H9 (cell line): ENCODE results near the gene KRT2. TPM values are rescaled to one million over a fixed set of nuclear protein-coding genes. Genes with fewer than 3 reads are reported as not detected.

ENCODE experiments used
- DNase-seq: peaks from one replicate; pipeline ENCODE4 v3.0.0-alpha.2; 2017
- H2AFZ ChIP-seq: one replicate; pipeline ENCODE4 v1.6.1; 2013; ENCODE audit warnings: mild to moderate bottlenecking, low read length, control low read depth, moderate library complexity
- H2AK5ac ChIP-seq: 2 replicates; pipeline ENCODE4 v1.6.1; 2013; ENCODE audit warnings: low read length, control low read depth, mixed read lengths; ENCODE audit not compliant: insufficient read length
- H2BK120ac ChIP-seq: one replicate; pipeline ENCODE4 v1.6.1; 2013; ENCODE audit warnings: low read depth, mild to moderate bottlenecking, low read length, control low read depth, inconsistent platforms; ENCODE audit not compliant: poor library complexity, severe bottlenecking
- H2BK12ac ChIP-seq: 2 replicates; pipeline ENCODE4 v1.6.1; 2013; ENCODE audit warnings: low read length, control low read depth, mixed read lengths, low read depth; ENCODE audit not compliant: insufficient read length
- H2BK15ac ChIP-seq: 2 replicates; pipeline ENCODE4 v1.6.1; 2013; ENCODE audit warnings: low read depth, low read length, control low read depth
- H2BK20ac ChIP-seq: one replicate; pipeline ENCODE4 v1.6.1; 2013; ENCODE audit warnings: low read depth, mild to moderate bottlenecking, low read length, control low read depth, inconsistent platforms; ENCODE audit not compliant: poor library complexity, severe bottlenecking
- H2BK5ac ChIP-seq: 2 replicates; pipeline ENCODE4 v1.6.1; 2013; ENCODE audit warnings: low read length, control low read depth, mixed read lengths; ENCODE audit not compliant: insufficient read length
- H3K14ac ChIP-seq: 2 replicates; pipeline ENCODE4 v1.6.1; 2013; ENCODE audit warnings: low read length, control low read depth; ENCODE audit not compliant: insufficient read depth
- H3K18ac ChIP-seq: 2 replicates; pipeline ENCODE4 v1.6.1; 2013; ENCODE audit warnings: low read depth, mild to moderate bottlenecking, mixed read lengths, low read length, control low read depth; ENCODE audit not compliant: insufficient read length
- H3K23ac ChIP-seq: 2 replicates; pipeline ENCODE4 v1.6.1; 2013; ENCODE audit warnings: low read length, control low read depth, mixed read lengths, low read depth; ENCODE audit not compliant: insufficient read length
- H3K23me2 ChIP-seq: 2 replicates; pipeline ENCODE4 v1.6.1; 2013; ENCODE audit warnings: low read depth, mild to moderate bottlenecking, mixed read lengths, low read length, control low read depth; ENCODE audit not compliant: insufficient read length, poor library complexity, severe bottlenecking
- H3K27ac ChIP-seq: 2 replicates; pipeline ENCODE4 v1.5.1; 2013; ENCODE audit warnings: low read length, control low read depth, mixed read lengths, low read depth; ENCODE audit not compliant: insufficient read length
- H3K27me3 ChIP-seq: 2 replicates; pipeline ENCODE4 v1.6.1; 2013; ENCODE audit warnings: low read length, control low read depth, inconsistent platforms; ENCODE audit not compliant: insufficient read depth
- H3K4ac ChIP-seq: 2 replicates; pipeline ENCODE4 v1.6.1; 2013; ENCODE audit warnings: low read depth, mild to moderate bottlenecking, control low read depth, inconsistent platforms, low read length, moderate library complexity
- H3K4me1 ChIP-seq: 2 replicates; pipeline ENCODE4 v1.6.1; 2013; ENCODE audit warnings: low read length, control low read depth, inconsistent platforms; ENCODE audit not compliant: insufficient read depth
- H3K4me2 ChIP-seq: 2 replicates; pipeline ENCODE4 v1.6.1; 2013; ENCODE audit warnings: low read length, control low read depth, mixed read lengths; ENCODE audit not compliant: insufficient read length, insufficient read depth
- H3K56ac ChIP-seq: 2 replicates; pipeline ENCODE4 v1.6.1; 2013; ENCODE audit warnings: low read depth, mild to moderate bottlenecking, mixed read lengths, low read length, control low read depth; ENCODE audit not compliant: insufficient read length
- H3K79me1 ChIP-seq: 2 replicates; pipeline ENCODE4 v1.6.1; 2013; ENCODE audit warnings: low read depth, mild to moderate bottlenecking, moderate library complexity, low read length, control low read depth, inconsistent platforms; ENCODE audit not compliant: insufficient read depth, poor library complexity, severe bottlenecking
- H3K79me2 ChIP-seq: 2 replicates; pipeline ENCODE4 v1.6.1; 2013; ENCODE audit warnings: low read length, control low read depth, inconsistent platforms; ENCODE audit not compliant: insufficient read depth
- H3K9ac ChIP-seq: 2 replicates; pipeline ENCODE4 v1.6.1; 2013; ENCODE audit warnings: low read length, control low read depth, mixed read lengths; ENCODE audit not compliant: insufficient read length; ENCODE audit errors: extremely low read depth
- H3K9me3 ChIP-seq: one replicate; pipeline ENCODE4 v1.6.1; 2013; ENCODE audit warnings: low read depth, low read length, inconsistent platforms; ENCODE audit not compliant: control insufficient read depth
- H3T11ph ChIP-seq: one replicate; pipeline ENCODE4 v1.6.1; 2013; ENCODE audit warnings: mild to moderate bottlenecking, low read length, control low read depth, inconsistent platforms
- H4K20me1 ChIP-seq: one replicate; pipeline ENCODE4 v1.6.1; 2013; ENCODE audit not compliant: control insufficient read depth, insufficient read length, insufficient read depth
- H4K5ac ChIP-seq: 2 replicates; pipeline ENCODE4 v1.6.1; 2013; ENCODE audit warnings: low read depth, mild to moderate bottlenecking, mixed read lengths, low read length, control low read depth; ENCODE audit not compliant: insufficient read length
- H4K8ac ChIP-seq: replicated peaks from 2 replicates; pipeline ENCODE4 v1.6.1; 2013; ENCODE audit warnings: low read length, control low read depth, mixed read lengths, low read depth; ENCODE audit not compliant: insufficient read length
- H4K91ac ChIP-seq: 2 replicates; pipeline ENCODE4 v1.6.1; 2013; ENCODE audit warnings: low read depth, mild to moderate bottlenecking, moderate library complexity, mixed read lengths, low read length, control low read depth; ENCODE audit not compliant: insufficient read length
- H3K27ac Mint-ChIP-seq, 3 experiments: 2 replicates in 2 of 3; 3 replicates in 1 of 3; pipeline ENCODE4 v1.8.0; 2020 to 2021; ENCODE audit warnings: mixed read lengths in 3 of 3, mild to moderate bottlenecking in 1 of 3, moderate library complexity in 1 of 3
- H3K27me3 Mint-ChIP-seq: 2 replicates; pipeline ENCODE4 v1.8.0; 2021; ENCODE audit warnings: low read depth, mild to moderate bottlenecking, moderate library complexity, mixed read lengths
- H3K36me3 Mint-ChIP-seq, 3 experiments: 2 replicates in 2 of 3; 3 replicates in 1 of 3; pipeline ENCODE4 v1.8.0; 2020 to 2021; ENCODE audit warnings: low read depth in 3 of 3, mixed read lengths in 3 of 3; ENCODE audit not compliant: insufficient read depth in 1 of 3
- H3K4me1 Mint-ChIP-seq, 2 experiments: 2 replicates each; pipeline ENCODE4 v1.8.0; 2020; ENCODE audit warnings: mixed read lengths in 2 of 2
- H3K4me3 Mint-ChIP-seq, 2 experiments: 2 replicates in 1 of 2; 3 replicates in 1 of 2; pipeline ENCODE4 v1.8.0; 2020 to 2021; ENCODE audit warnings: mild to moderate bottlenecking in 2 of 2, mixed read lengths in 2 of 2, moderate library complexity in 1 of 2
- H3K9me3 Mint-ChIP-seq, 2 experiments: 2 replicates in 1 of 2; 3 replicates in 1 of 2; pipeline ENCODE4 v1.8.0; 2020; ENCODE audit warnings: mild to moderate bottlenecking in 2 of 2, mixed read lengths in 2 of 2, moderate library complexity in 1 of 2
- CTCF ChIP-seq: fragments of 200-600 bp; sonication (generic); conservative IDR thresholded peaks from 3 replicates; pipeline ENCODE4 v1.8.0; 2021; ENCODE audit warnings: antibody characterized with exemption, mild to moderate bottlenecking
- whole genome bisulfite sequencing: extraction: QIAGEN DNeasy Blood & Tissue Kit; methylation state at CpG from one replicate; pipeline ENCODE4 v1.1.7; 2013; ENCODE audit warnings: missing lambda C conversion rate, low lambda C conversion rate, mixed read lengths; ENCODE audit not compliant: insufficient read length; ENCODE audit errors: extremely low coverage; 5-methylcytosine and 5-hydroxymethylcytosine counted together
- total RNA-seq: library from RNA; stranded (reverse); gene quantifications from 2 replicates; pipeline ENCODE4 v1.2.1, GENCODE V29; 2021

KRT2 gene
- total RNA-seq, 1 experiment from 2014 or later = not detected

GRCh38 chr12:52603314-52603713 is 48.7 kb downstream of the KRT2 start:
- H3K27me3 ChIP-seq = no peaks in the 10 kb centered on the region
- no peak overlapping the region for H2AFZ ChIP-seq
- no peak overlapping the region for H3K4me2 ChIP-seq
- H3K23ac ChIP-seq = no peak overlapping the region
- no peak overlapping the region for H4K91ac ChIP-seq
- no peak overlapping the region for H3K56ac ChIP-seq
- TF ChIP-seq CTCF = no peak
- no peaks in the 10 kb centered on the region for H4K20me1 ChIP-seq
- Mint-ChIP-seq H3K9me3 (no peaks in the 10 kb centered on the region), H3K4me1 (no peaks in the 10 kb centered on the region), H3K27me3 (peaks cover 35% of the 10 kb centered on the region), H3K4me3 (no peak overlapping the region), H3K36me3 (no peaks in the 10 kb centered on the region), H3K27ac (no peak overlapping the region)
- peak; percentile 6 for DNase-seq
- H3K9ac ChIP-seq = no peak overlapping the region
- H3K9me3 ChIP-seq = no peaks in the 10 kb centered on the region
- no peak overlapping the region for H2BK15ac ChIP-seq
- no peaks in the 10 kb centered on the region for H3K79me1 ChIP-seq
- H3K4me1 ChIP-seq = no peaks in the 10 kb centered on the region
- H3T11ph ChIP-seq = no peak overlapping the region
- H3K23me2 ChIP-seq = no peaks in the 10 kb centered on the region
- no peak overlapping the region for H4K5ac ChIP-seq
- no peak overlapping the region for H2BK5ac ChIP-seq
- no peak overlapping the region for H3K4ac ChIP-seq
- no peak overlapping the region for H2AK5ac ChIP-seq
- H3K27ac ChIP-seq = no peak overlapping the region
- WGBS = no CpG with 5 or more reads among the region's 2 CpGs
- no peak overlapping the region for H3K14ac ChIP-seq
- no peak overlapping the region for H2BK20ac ChIP-seq
- H3K18ac ChIP-seq = no peak overlapping the region
- no peaks in the 10 kb centered on the region for H3K79me2 ChIP-seq
- H2BK12ac ChIP-seq = no peak overlapping the region
- no peak overlapping the region for H2BK120ac ChIP-seq
- H4K8ac ChIP-seq = no peak overlapping the region
